Activated CD4-positive, alpha-beta T cell treated with anti-CD3 and anti-CD28 coated beads for 36 hours (primary cell): Measurements from ENCODE around the gene PTRHD1. TPM values are rescaled to one million over a fixed set of nuclear protein-coding genes. Genes with fewer than 3 reads are reported as not detected.

Experiments
- ATAC-seq: fragments of 200-7000 bp; cut with Tn5 transposase; one replicate; pipeline ENCODE4 v1.10.0; 2021; ENCODE audit warnings: mild to moderate bottlenecking, moderate library complexity
- CTCF ChIA-PET: fragments of 350-600 bp; sonication (Branson Sonifier 250); formaldehyde crosslinking; loops from one replicate; lab custom pipeline; 2021; ENCODE audit warnings: antibody characterized with exemption; lab: Charles Lee
- POLR2A ChIA-PET: fragments of 350-600 bp; sonication (Branson Sonifier 250); formaldehyde crosslinking; loops from one replicate; lab custom pipeline; 2021; ENCODE audit warnings: antibody characterized with exemption, inconsistent platforms; lab: Charles Lee
- DNase-seq: peaks from one replicate; pipeline ENCODE4 v3.0.0-alpha.2; 2020
- H3K27ac Mint-ChIP-seq: one replicate; pipeline ENCODE4 v1.8.0; 2021; ENCODE audit warnings: mixed read lengths
- H3K27me3 Mint-ChIP-seq: one replicate; pipeline ENCODE4 v1.8.0; 2021; ENCODE audit warnings: mixed read lengths
- H3K36me3 Mint-ChIP-seq: one replicate; pipeline ENCODE4 v1.8.0; 2021; ENCODE audit warnings: low read depth, mixed read lengths
- H3K4me1 Mint-ChIP-seq: one replicate; pipeline ENCODE4 v1.8.0; 2021; ENCODE audit warnings: mixed read lengths
- H3K4me3 Mint-ChIP-seq: one replicate; pipeline ENCODE4 v1.8.0; 2021; ENCODE audit warnings: mild to moderate bottlenecking, moderate library complexity, mixed read lengths
- H3K9me3 Mint-ChIP-seq: one replicate; pipeline ENCODE4 v1.8.0; 2021; ENCODE audit warnings: low read depth, mixed read lengths
- intact Hi-C, 2 experiments: fragments of 100-400 bp; cut with DNase I in 1 of 2; cut with micrococcal nuclease in 1 of 2; formaldehyde crosslinking; loops; one replicate each; pipeline versions ENCODE4 v1.14.2 to v1.15.1; 2022 to 2024; cut with DNase I, micrococcal nuclease
- total RNA-seq, 2 experiments: library from RNA; stranded (reverse); gene quantifications; one replicate each; pipeline ENCODE4 v1.2.3, GENCODE V29; 2021

Gene PTRHD1
- total RNA-seq, 2 experiments from 2014 or later = 22.3 to 26.5 TPM

DNA sequence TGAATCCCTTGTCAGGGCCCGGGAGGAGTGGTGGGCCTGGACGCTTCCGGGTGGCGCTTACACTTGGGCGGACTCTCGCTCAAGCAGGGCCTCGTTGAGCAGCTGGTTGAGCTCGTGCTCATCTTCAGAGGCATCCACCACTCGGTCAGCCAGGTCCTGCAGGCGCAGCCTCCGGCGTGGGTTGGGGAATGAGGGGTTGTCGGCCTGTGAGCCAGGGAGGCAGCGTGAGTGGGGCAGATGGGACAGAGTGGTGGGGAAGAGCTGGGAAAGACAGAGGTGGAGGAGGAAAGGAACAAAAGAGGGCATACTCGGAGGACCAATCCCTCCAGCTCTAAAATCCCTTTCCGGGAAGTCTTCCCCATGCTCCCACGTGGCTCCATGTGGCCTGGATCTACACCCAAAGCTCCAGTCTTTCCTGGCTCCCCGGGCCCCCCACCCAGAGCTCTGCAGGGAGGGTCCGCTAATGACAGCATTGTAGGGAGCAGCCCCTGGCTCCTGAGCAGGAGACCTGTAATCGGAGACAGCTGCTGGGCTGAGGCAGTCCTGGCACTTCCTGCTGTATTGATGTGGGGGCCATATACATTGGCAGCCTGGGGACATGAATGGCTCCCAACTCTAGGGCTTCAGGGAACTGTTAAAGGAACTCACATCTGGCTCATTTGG, 41.7 kb upstream of the PTRHD1 start:
- POLR2A ChIA-PET = no interaction called here
- H3K4me3 Mint-ChIP-seq = no peak overlapping the region
- intact Hi-C loops = no loop called here
- no peaks in the 10 kb centered on the region for H3K27me3 Mint-ChIP-seq
- H3K36me3 Mint-ChIP-seq = peaks cover 16% of the 10 kb centered on the region
- DNase-seq = no peak
- H3K9me3 Mint-ChIP-seq = no peaks in the 10 kb centered on the region
- CTCF ChIA-PET = no interaction called here
- H3K27ac Mint-ChIP-seq = no peak overlapping the region
- H3K4me1 Mint-ChIP-seq = no peaks in the 10 kb centered on the region
- no peak for ATAC-seq

DNA sequence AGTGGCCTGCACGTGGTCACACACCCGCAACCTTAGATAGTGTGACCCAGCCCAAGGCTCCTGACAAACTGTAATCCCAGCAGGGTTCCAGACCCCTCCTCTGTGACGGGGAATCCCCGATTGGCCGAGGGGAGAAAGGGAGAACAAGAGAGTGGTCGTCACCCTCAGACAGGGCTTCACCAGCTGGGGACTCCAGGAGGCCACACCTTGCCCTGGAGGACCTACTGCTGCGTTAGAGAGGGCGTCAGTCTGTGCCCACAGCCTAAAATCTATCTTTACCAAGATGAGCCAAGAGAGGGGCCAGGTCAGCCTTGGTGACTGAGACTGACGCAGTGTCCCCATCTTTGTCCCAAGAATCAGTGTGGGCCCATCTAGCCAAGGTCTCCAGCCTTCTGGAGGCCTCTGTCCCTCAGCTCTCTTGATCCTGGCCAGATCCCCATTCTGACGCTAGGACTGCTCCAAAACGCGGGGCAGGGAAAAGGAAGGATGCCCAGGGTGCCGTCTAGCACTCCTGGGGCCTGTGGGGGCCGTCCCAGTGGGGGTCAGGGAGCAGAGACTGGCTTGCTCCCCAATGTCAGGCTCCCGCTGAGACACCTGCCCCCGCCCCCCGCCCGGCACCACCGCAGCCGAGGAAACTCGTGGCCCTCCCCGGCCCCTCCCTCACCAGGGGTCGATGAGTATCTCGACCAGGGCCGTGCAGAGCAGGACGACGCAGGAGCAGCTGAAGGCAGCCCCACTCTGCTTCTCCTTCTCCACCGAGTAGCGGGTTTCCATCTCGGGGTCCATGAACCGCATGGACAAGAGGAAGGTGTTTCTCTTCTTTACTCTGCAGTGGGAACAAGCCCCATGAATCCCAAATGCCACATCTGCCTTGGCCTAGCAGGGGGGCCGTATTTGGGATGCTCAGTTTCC, 40.9 kb upstream of the PTRHD1 start:
- Mint-ChIP-seq H3K4me1 (no peaks in the 10 kb centered on the region), H3K9me3 (no peaks in the 10 kb centered on the region), H3K27me3 (no peaks in the 10 kb centered on the region), H3K36me3 (peaks cover 16% of the 10 kb centered on the region), H3K4me3 (no peak overlapping the region), H3K27ac (no peak overlapping the region)
- ChIA-PET CTCF (no interaction called here), POLR2A (no interaction called here)
- no peak for ATAC-seq
- intact Hi-C loops = no loop called here
- no peak for DNase-seq

GRCh38 chr2:24832931-24833701, 39.9 kb upstream of the PTRHD1 start:
- ChIA-PET POLR2A (no interaction called here), CTCF (no interaction called here)
- Mint-ChIP-seq H3K36me3 (peaks cover 16% of the 10 kb centered on the region), H3K4me1 (no peaks in the 10 kb centered on the region), H3K9me3 (no peaks in the 10 kb centered on the region), H3K27me3 (no peaks in the 10 kb centered on the region), H3K4me3 (no peak overlapping the region), H3K27ac (no peak overlapping the region)
- DNase-seq (no peak), ATAC-seq (no peak)
- intact Hi-C loops = no loop called here

DNA sequence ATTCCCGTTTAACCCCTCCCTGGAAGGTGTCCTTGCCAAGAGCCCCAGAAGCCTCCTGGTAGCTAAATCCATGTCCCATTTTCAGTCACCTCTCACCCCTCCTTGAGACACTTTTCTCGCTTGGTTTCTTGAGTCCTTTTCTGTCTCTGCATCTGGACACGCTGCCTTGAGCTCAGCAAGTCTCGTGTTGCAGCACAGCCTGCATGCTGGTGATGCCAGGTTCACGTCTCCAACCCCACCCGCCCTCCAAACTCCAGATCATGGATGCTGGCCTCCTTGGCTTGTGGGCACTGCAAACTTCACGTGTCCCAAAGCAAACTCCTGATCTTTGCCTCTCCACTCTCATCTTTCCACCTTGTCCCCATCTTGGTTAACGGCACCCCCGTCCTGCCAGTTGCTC, 39.3 kb upstream of the PTRHD1 start:
- H3K27ac Mint-ChIP-seq = no peak overlapping the region
- H3K9me3 Mint-ChIP-seq = no peaks in the 10 kb centered on the region
- H3K4me3 Mint-ChIP-seq = no peak overlapping the region
- no peaks in the 10 kb centered on the region for H3K27me3 Mint-ChIP-seq
- POLR2A ChIA-PET = no interaction called here
- no peaks in the 10 kb centered on the region for H3K4me1 Mint-ChIP-seq
- peaks cover 20% of the 10 kb centered on the region for H3K36me3 Mint-ChIP-seq
- intact Hi-C loops = no loop called here
- ATAC-seq = no peak
- CTCF ChIA-PET = no interaction called here
- no peak for DNase-seq

GRCh38 chr2:24832073-24832461, 38.9 kb upstream of the PTRHD1 start:
- ChIA-PET POLR2A (no interaction called here), CTCF (no interaction called here)
- Mint-ChIP-seq H3K9me3 (no peaks in the 10 kb centered on the region), H3K4me1 (peaks cover 4% of the 10 kb centered on the region), H3K4me3 (no peak overlapping the region), H3K27me3 (no peaks in the 10 kb centered on the region), H3K27ac (no peak overlapping the region), H3K36me3 (peaks cover 21% of the 10 kb centered on the region)
- intact Hi-C loops = no loop called here
- ATAC-seq (no peak), DNase-seq (no peak)

DNA sequence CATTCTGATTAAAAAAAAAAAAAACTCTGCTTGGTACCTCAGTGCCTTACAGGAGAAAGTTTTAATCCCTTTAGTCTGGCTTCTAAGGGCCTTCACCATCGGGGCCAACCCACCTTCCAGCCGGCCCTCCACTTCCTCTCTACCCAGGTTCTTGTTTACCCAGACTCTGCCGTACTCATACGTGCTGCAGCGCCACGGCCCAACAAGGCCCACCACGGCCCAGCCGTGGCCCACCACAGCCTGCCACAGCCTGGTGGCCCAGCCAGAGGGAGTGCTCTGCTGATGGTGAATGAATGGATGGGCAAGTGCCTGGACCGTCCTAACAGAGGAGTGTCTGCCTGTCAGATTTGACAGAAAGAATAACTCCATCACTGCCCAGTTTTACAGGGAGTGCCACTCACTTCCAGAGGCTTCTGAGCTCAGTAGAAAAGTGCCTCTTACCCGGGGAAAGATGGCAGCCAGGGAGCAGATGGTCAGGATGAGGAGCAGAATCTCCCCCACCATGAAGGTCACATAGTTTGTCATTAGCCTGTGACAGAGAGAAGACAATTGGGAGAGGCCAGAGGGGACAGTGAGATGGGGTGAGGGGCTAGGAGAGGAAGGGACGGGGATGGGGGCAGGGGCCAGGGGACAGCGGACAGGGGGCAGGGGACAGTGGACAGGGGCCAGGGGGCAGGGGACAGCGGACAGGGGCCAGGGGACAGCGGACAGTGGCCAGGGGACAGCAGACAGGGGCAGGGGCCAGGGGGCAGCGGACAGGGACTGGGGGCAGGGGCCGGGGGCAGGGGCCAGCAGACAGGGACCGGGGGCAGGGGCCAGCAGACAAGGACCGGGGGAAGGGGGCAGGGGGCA, 38.3 kb upstream of the PTRHD1 start:
- peaks cover 22% of the 10 kb centered on the region for H3K36me3 Mint-ChIP-seq
- POLR2A ChIA-PET = no interaction called here
- no peak overlapping the region for H3K27ac Mint-ChIP-seq

DNA sequence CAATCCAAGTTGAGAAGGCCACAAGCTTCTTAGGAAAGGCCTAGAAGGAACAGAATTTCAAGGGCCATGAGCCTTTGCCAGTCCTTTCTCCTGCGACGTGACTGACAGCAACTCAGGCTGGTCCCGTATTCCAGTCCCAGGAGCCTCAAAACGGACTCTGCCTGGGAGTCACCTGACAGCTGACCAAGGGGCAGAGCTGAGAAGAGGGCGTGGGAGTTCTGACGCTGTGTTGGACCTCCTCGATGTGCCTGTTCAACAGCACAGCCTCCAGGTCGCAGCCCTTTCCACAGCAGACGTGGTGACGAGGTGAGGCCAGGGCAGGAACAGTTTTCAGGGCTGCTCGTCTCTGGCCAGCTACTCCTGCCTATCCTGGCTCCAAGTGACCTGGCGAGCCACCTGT, 37.6 kb upstream of the PTRHD1 start:
- no peaks in the 10 kb centered on the region for H3K27me3 Mint-ChIP-seq
- H3K9me3 Mint-ChIP-seq = no peaks in the 10 kb centered on the region
- H3K4me1 Mint-ChIP-seq = peaks cover 17% of the 10 kb centered on the region
- POLR2A ChIA-PET = no interaction called here
- DNase-seq (no peak), ATAC-seq (no peak)
- H3K27ac Mint-ChIP-seq = no peak overlapping the region
- H3K36me3 Mint-ChIP-seq = peaks cover 22% of the 10 kb centered on the region
- intact Hi-C loops = no loop called here
- CTCF ChIA-PET = no interaction called here
- H3K4me3 Mint-ChIP-seq = no peak overlapping the region

More for the DNA sequence above, 38.3 kb upstream of the PTRHD1 start:
- ATAC-seq (no peak), DNase-seq (no peak)
- CTCF ChIA-PET = no interaction called here
- H3K9me3 Mint-ChIP-seq = no peaks in the 10 kb centered on the region
- H3K27me3 Mint-ChIP-seq = no peaks in the 10 kb centered on the region
- peaks cover 11% of the 10 kb centered on the region for H3K4me1 Mint-ChIP-seq
- intact Hi-C loops = no loop called here
- H3K4me3 Mint-ChIP-seq = no peak overlapping the region

DNA sequence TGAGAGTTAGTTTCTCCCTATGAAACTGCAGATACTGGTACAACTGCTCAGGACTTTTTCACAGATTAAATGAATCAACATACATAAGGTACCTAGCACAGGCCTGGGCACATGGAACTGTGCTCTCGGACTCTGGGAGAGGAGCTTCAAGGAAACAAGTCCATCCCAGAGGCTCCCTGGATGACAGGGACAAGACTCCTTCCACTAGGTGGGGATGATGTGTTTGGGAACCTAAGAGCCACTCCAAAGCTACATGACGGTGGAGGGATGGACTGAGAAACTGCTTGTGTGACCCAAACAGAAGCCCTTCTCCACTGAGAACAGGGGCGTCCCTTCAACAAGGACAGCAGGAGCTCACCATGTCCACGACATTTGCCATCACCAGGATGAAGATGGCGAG, 37.2 kb upstream of the PTRHD1 start:
- DNase-seq = no peak
- ATAC-seq = no peak
- no peaks in the 10 kb centered on the region for H3K27me3 Mint-ChIP-seq
- peaks cover 26% of the 10 kb centered on the region for H3K36me3 Mint-ChIP-seq
- no peak overlapping the region for H3K4me3 Mint-ChIP-seq
- no peak overlapping the region for H3K27ac Mint-ChIP-seq
- ChIA-PET POLR2A (no interaction called here), CTCF (no interaction called here)
- intact Hi-C loops = no loop called here
- H3K4me1 Mint-ChIP-seq = peaks cover 20% of the 10 kb centered on the region
- no peaks in the 10 kb centered on the region for H3K9me3 Mint-ChIP-seq

DNA sequence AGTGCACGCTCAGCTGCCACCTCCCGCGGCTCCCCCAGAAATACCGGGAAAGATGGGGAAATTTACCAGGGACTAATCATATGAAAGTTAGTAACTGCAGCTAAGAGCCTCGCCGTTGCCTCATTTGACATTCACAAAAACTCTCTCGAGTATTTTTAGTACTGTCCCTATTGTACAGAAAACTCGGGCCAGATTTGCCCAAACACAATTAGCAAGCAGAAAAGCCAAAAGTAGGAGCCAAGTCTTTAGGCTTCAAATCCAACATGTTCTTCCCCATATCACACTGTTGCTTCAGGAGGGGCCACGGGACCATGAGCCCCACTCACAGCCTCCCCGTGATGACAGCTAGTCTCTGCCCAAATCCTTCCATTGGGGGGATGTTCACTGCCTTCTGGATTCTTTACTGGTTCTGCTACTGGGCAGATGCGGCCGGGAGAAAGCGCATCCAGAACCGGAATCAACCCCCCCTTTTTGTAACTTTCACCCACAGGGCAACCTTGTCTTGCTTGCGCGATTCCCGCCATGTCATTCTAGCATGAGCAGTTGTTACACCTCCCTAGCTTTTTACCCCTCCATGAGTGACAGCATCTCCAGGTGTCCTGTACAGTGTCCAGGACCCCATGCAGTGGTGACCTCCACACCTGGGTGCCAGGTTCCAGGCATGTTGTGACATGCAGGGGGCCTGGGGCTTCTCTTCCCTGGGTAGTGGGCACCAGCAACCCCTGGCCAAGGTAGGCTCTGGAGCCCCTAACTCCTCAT, 35.2 kb upstream of the PTRHD1 start:
- ChIA-PET CTCF (interaction anchor here (0.6 to 4.1 kb wide), 29 partner anchors 9 to 957 kb away, joined by 3 to 67 read pairs (median 4); partner anchors contain the start of gene ATAD2B), POLR2A (no interaction called here)
- H3K27me3 Mint-ChIP-seq = no peaks in the 10 kb centered on the region
- peaks cover 34% of the 10 kb centered on the region for H3K36me3 Mint-ChIP-seq
- H3K4me3 Mint-ChIP-seq = no peak overlapping the region
- no peak overlapping the region for H3K27ac Mint-ChIP-seq
- intact Hi-C loops = no loop called here
- no peak for ATAC-seq
- peaks cover 20% of the 10 kb centered on the region for H3K4me1 Mint-ChIP-seq
- no peaks in the 10 kb centered on the region for H3K9me3 Mint-ChIP-seq
- DNase-seq = no peak

- Mint-ChIP-seq H3K27me3 (no peaks in the 10 kb centered on the region), H3K36me3 (peaks cover 39% of the 10 kb centered on the region), H3K9me3 (no peaks in the 10 kb centered on the region), H3K4me1 (peaks cover 20% of the 10 kb centered on the region), H3K27ac (no peak overlapping the region), H3K4me3 (no peak overlapping the region)
- intact Hi-C loops = loop anchor here (1.0 kb wide), 3 partner anchors 337 to 417 kb away; no protein-coding TSS in a partner anchor
- ATAC-seq (peak; percentile 85), DNase-seq (peak; percentile 84)
- ChIA-PET CTCF (interaction anchor here (0.5 to 4.1 kb wide), 29 partner anchors 9 to 957 kb away, joined by 3 to 67 read pairs (median 4); partner anchors contain the start of gene ATAD2B), POLR2A (no interaction called here)
Measured at GRCh38 chr2:24827321-24828237, 34.4 kb upstream of the PTRHD1 start.
